Liver (tissue), 9 donors: ENCODE results near the gene LRP11. TPM values are rescaled to one million over a fixed set of nuclear protein-coding genes. Genes with fewer than 3 reads are reported as not detected.

Experiments
- DNase-seq: peaks from one replicate; pipeline ENCODE4 v3.0.0-alpha.2; 2017; ENCODE audit warnings: low spot score
- H3K27ac ChIP-seq, 2 donors: one replicate each; pipeline ENCODE4 v1.7.0; 2013; ENCODE audit warnings: inconsistent platforms in 2 of 2, low read length in 2 of 2, control low read depth in 1 of 2, low read depth in 1 of 2, mild to moderate bottlenecking in 1 of 2
- H3K27me3 ChIP-seq, 4 donors: one replicate each; pipeline versions ENCODE4 v1.6.1 to v1.7.0; 2013; ENCODE audit warnings: low read length in 3 of 4, inconsistent platforms in 1 of 4, mild to moderate bottlenecking in 1 of 4, moderate library complexity in 1 of 4; ENCODE audit not compliant: control insufficient read depth in 4 of 4, insufficient read depth in 4 of 4
- H3K36me3 ChIP-seq, 4 donors: one replicate each; pipeline versions ENCODE4 v1.6.1 to v1.7.0; 2013; ENCODE audit warnings: low read length in 3 of 4, mild to moderate bottlenecking in 3 of 4, low read depth in 1 of 4, moderate library complexity in 1 of 4; ENCODE audit not compliant: control insufficient read depth in 4 of 4, insufficient read depth in 3 of 4
- H3K4me1 ChIP-seq, 4 donors: one replicate each; pipeline versions ENCODE4 v1.6.1 to v1.7.0; 2013; ENCODE audit warnings: low read length in 3 of 4, mild to moderate bottlenecking in 3 of 4, moderate library complexity in 1 of 4; ENCODE audit not compliant: control insufficient read depth in 4 of 4, insufficient read depth in 4 of 4
- H3K4me3 ChIP-seq, 3 donors: one replicate each; pipeline versions ENCODE4 v1.6.1 to v1.7.0; 2013; ENCODE audit warnings: low read length in 3 of 3, control low read depth in 1 of 3, low read depth in 1 of 3, mild to moderate bottlenecking in 1 of 3
- H3K9ac ChIP-seq, 2 donors: one replicate each; pipeline ENCODE4 v1.7.0; 2013; ENCODE audit warnings: low read length in 2 of 2, mild to moderate bottlenecking in 2 of 2, moderate library complexity in 2 of 2, control low read depth in 1 of 2, low read depth in 1 of 2
- H3K9me3 ChIP-seq, 4 donors: one replicate each; pipeline versions ENCODE4 v1.6.1 to v1.7.0; 2013; ENCODE audit warnings: low read length in 3 of 4; ENCODE audit not compliant: control insufficient read depth in 4 of 4
- EGR1 ChIP-seq, 2 donors: IDR thresholded peaks; 2 replicates each; pipeline ENCODE4 v1.6.1; 2016 to 2018; ENCODE audit warnings: antibody characterized with exemption in 2 of 2, low read depth in 2 of 2
- FOXA1 ChIP-seq: IDR thresholded peaks from 2 replicates; pipeline ENCODE4 v1.6.1; 2016; ENCODE audit warnings: antibody characterized with exemption
- FOXA2 ChIP-seq: IDR thresholded peaks from 2 replicates; pipeline ENCODE4 v1.6.1; 2016; ENCODE audit warnings: antibody characterized with exemption
- GABPA ChIP-seq, 2 donors: IDR thresholded peaks in 1 of 2; conservative IDR thresholded peaks in 1 of 2; 2 replicates each; pipeline ENCODE4 v1.6.1; 2016; ENCODE audit warnings: antibody characterized with exemption in 2 of 2, mild to moderate bottlenecking in 1 of 2, moderate library complexity in 1 of 2
- HNF4A ChIP-seq, 2 donors: conservative IDR thresholded peaks; 2 replicates each; pipeline ENCODE4 v1.6.1; 2016; ENCODE audit warnings: antibody characterized with exemption in 2 of 2, mild to moderate bottlenecking in 2 of 2
- HNF4G ChIP-seq: IDR thresholded peaks from 2 replicates; pipeline ENCODE4 v1.6.1; 2016; ENCODE audit warnings: antibody characterized with exemption
- JUND ChIP-seq, 2 donors: IDR thresholded peaks; 2 replicates each; pipeline ENCODE4 v1.6.1; 2016; ENCODE audit warnings: antibody characterized with exemption in 2 of 2
- NR2F2 ChIP-seq: IDR thresholded peaks from 2 replicates; pipeline ENCODE4 v1.6.1; 2016; ENCODE audit warnings: antibody characterized with exemption
- RAD21 ChIP-seq, 2 donors: IDR thresholded peaks; 2 replicates each; pipeline ENCODE4 v1.6.1; 2016; ENCODE audit warnings: antibody characterized with exemption in 2 of 2, mild to moderate bottlenecking in 2 of 2
- RXRA ChIP-seq, 2 donors: IDR thresholded peaks; 2 replicates each; pipeline ENCODE4 v1.6.1; 2017 to 2018; ENCODE audit warnings: antibody characterized with exemption in 2 of 2, mild to moderate bottlenecking in 1 of 2
- SP1 ChIP-seq: IDR thresholded peaks from 2 replicates; pipeline ENCODE4 v1.6.1; 2018; ENCODE audit warnings: antibody characterized with exemption, mild to moderate bottlenecking
- TAF1 ChIP-seq: conservative IDR thresholded peaks from 2 replicates; pipeline ENCODE4 v1.6.1; 2016; ENCODE audit warnings: antibody characterized with exemption, mild to moderate bottlenecking
- YY1 ChIP-seq: IDR thresholded peaks from 2 replicates; pipeline ENCODE4 v1.6.1; 2016; ENCODE audit warnings: antibody characterized with exemption, mild to moderate bottlenecking
- WGBS: extraction: QIAGEN DNeasy Blood & Tissue Kit; methylation state at CpG from one replicate; pipeline ENCODE4 v1.1.7; 2013; 5-methylcytosine and 5-hydroxymethylcytosine counted together
- polyA plus RNA-seq, 2 donors: library from polyadenylated mRNA; stranded (reverse) in 1 of 2; unstranded in 1 of 2; fragments of 200-250 nt in 1 of 2; fragments of >200 nt in 1 of 2; fragmentation: Nextera tagmentation in 1 of 2; extraction: Ambion mirVana in 1 of 2; gene quantifications; one replicate each; pipeline versions ENCODE4 v1.2.1 to v1.2.3, GENCODE V29; 2013 to 2015
- total RNA-seq, 2 donors: library from RNA; depleted of rRNA; stranded (reverse); fragments of >200 nt; gene quantifications; one replicate each; pipeline ENCODE4 v1.2.3, GENCODE V29; 2014
- TF ChIP-seq, protein P1 (sequence below): IDR thresholded peaks from 2 replicates; pipeline ENCODE4 v1.6.1; 2016; ENCODE audit warnings: antibody characterized with exemption, mild to moderate bottlenecking
- TF ChIP-seq, protein P2 (sequence below): IDR thresholded peaks from 2 replicates; pipeline ENCODE4 v1.6.1; 2016; ENCODE audit warnings: antibody characterized with exemption
- TF ChIP-seq, protein P3 (sequence below): IDR thresholded peaks from 2 replicates; pipeline ENCODE4 v1.6.1; 2016; ENCODE audit warnings: antibody characterized with exemption
- TF ChIP-seq, protein P4 (sequence below): fragments of 150-350 bp; IDR thresholded peaks from 2 replicates; pipeline ENCODE4 v1.5.1; 2017; ENCODE audit warnings: improper control_type of control experiment, low read depth, low read length; ENCODE audit not compliant: missing input control
- TF ChIP-seq, protein P5 (sequence below): IDR thresholded peaks from 2 replicates; pipeline ENCODE4 v1.6.1; 2016; ENCODE audit warnings: antibody characterized with exemption
- donor health status: healthy.
- donor health status: healthy.
- donor health status: healthy.
- donor health status: healthy.
- donor health status: healthy.

Gene LRP11
- total and polyA plus RNA-seq, 4 donors: 3.4 to 13.3 (median 6.0) TPM

DNA sequence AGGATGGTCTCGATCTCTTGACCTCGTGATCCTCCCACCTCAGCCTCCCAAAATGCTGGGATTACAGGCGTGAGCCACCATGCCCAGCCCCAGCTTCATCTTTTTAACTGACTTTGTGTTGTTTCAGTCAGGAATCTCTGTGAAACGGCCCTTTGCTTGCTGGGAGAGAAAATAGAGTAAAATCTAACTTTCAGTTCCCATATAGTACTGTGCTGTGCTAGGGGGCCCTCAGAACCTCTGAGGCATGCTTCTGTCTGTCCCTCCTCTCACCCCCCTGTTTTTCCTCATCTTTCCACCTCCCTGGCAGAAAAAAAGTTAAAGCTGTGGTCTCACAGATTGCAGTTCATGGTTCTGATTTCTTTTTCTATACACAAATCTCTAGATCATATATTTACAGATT lies 48.4 kb downstream of the LRP11 start (continued):
- TF ChIP-seq, protein P1, sequence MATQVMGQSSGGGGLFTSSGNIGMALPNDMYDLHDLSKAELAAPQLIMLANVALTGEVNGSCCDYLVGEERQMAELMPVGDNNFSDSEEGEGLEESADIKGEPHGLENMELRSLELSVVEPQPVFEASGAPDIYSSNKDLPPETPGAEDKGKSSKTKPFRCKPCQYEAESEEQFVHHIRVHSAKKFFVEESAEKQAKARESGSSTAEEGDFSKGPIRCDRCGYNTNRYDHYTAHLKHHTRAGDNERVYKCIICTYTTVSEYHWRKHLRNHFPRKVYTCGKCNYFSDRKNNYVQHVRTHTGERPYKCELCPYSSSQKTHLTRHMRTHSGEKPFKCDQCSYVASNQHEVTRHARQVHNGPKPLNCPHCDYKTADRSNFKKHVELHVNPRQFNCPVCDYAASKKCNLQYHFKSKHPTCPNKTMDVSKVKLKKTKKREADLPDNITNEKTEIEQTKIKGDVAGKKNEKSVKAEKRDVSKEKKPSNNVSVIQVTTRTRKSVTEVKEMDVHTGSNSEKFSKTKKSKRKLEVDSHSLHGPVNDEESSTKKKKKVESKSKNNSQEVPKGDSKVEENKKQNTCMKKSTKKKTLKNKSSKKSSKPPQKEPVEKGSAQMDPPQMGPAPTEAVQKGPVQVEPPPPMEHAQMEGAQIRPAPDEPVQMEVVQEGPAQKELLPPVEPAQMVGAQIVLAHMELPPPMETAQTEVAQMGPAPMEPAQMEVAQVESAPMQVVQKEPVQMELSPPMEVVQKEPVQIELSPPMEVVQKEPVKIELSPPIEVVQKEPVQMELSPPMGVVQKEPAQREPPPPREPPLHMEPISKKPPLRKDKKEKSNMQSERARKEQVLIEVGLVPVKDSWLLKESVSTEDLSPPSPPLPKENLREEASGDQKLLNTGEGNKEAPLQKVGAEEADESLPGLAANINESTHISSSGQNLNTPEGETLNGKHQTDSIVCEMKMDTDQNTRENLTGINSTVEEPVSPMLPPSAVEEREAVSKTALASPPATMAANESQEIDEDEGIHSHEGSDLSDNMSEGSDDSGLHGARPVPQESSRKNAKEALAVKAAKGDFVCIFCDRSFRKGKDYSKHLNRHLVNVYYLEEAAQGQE: no peak
- TF ChIP-seq FOXA1 (no peak), NR2F2 (no peak), GABPA (IDR thresholded peaks at IDR 0.05 in 1 of 2, conservative IDR thresholded peaks at IDR 0.05 in 1 of 2) (no peak), YY1 (no peak), FOXA2 (no peak), HNF4A (conservative IDR thresholded peaks at IDR 0.05) (no peak), RXRA (IDR thresholded peaks at IDR 0.05) (no peak), HNF4G (no peak), JUND (IDR thresholded peaks at IDR 0.05) (no peak)

DNA sequence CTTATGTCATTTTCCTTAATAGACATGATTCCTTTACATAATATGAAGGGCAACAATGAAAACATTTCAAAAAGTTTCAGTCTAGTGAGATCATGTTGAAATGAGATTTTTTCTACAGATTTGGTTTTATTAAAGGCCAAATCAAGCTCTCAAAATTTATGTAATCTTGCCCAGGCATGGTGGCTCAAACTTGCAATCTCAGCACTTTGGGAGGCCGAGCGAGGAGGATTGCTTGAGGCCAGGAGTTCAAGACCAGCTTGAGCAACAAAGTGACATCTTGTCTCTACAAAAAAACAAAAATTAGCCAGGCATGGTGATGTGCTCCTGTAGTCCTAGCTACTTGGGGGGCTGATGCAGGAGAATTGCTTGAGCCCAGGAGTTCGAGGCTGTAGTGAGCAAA lies 50.8 kb downstream of the LRP11 start:
- DNase-seq: no peak
- no peaks in the 10 kb centered on the region for H3K9me3 ChIP-seq
- H3K9ac ChIP-seq: no peak overlapping the region
- peaks cover 0 to 13% (median 11%) of the 10 kb centered on the region in 4 donors for H3K36me3 ChIP-seq
- no peak overlapping the region for H3K4me3 ChIP-seq
- H3K4me1 ChIP-seq: no peaks in the 10 kb centered on the region
- no peak overlapping the region for H3K27ac ChIP-seq
- 96% methylated on average over 3 of the region's 3 CpGs for WGBS
- TF ChIP-seq, protein P1: no peak
- TF ChIP-seq TAF1 (no peak), NR2F2 (no peak), HNF4G (no peak), RAD21 (IDR thresholded peaks at IDR 0.05) (no peak), HNF4A (conservative IDR thresholded peaks at IDR 0.05) (no peak), GABPA (IDR thresholded peaks at IDR 0.05 in 1 of 2, conservative IDR thresholded peaks at IDR 0.05 in 1 of 2) (no peak), FOXA1 (no peak), EGR1 (IDR thresholded peaks at IDR 0.05; ENCODE audit: low read depth in 2 of 2) (no peak), FOXA2 (no peak), YY1 (no peak), JUND (IDR thresholded peaks at IDR 0.05) (no peak), RXRA (IDR thresholded peaks at IDR 0.05) (no peak), SP1 (no peak)
- TF ChIP-seq, protein P2, sequence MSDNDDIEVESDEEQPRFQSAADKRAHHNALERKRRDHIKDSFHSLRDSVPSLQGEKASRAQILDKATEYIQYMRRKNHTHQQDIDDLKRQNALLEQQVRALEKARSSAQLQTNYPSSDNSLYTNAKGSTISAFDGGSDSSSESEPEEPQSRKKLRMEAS: no peak
- TF ChIP-seq, protein P3, sequence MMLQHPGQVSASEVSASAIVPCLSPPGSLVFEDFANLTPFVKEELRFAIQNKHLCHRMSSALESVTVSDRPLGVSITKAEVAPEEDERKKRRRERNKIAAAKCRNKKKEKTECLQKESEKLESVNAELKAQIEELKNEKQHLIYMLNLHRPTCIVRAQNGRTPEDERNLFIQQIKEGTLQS: no peak
- TF ChIP-seq, protein P4, sequence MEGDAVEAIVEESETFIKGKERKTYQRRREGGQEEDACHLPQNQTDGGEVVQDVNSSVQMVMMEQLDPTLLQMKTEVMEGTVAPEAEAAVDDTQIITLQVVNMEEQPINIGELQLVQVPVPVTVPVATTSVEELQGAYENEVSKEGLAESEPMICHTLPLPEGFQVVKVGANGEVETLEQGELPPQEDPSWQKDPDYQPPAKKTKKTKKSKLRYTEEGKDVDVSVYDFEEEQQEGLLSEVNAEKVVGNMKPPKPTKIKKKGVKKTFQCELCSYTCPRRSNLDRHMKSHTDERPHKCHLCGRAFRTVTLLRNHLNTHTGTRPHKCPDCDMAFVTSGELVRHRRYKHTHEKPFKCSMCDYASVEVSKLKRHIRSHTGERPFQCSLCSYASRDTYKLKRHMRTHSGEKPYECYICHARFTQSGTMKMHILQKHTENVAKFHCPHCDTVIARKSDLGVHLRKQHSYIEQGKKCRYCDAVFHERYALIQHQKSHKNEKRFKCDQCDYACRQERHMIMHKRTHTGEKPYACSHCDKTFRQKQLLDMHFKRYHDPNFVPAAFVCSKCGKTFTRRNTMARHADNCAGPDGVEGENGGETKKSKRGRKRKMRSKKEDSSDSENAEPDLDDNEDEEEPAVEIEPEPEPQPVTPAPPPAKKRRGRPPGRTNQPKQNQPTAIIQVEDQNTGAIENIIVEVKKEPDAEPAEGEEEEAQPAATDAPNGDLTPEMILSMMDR: no peak
- TF ChIP-seq, protein P5, sequence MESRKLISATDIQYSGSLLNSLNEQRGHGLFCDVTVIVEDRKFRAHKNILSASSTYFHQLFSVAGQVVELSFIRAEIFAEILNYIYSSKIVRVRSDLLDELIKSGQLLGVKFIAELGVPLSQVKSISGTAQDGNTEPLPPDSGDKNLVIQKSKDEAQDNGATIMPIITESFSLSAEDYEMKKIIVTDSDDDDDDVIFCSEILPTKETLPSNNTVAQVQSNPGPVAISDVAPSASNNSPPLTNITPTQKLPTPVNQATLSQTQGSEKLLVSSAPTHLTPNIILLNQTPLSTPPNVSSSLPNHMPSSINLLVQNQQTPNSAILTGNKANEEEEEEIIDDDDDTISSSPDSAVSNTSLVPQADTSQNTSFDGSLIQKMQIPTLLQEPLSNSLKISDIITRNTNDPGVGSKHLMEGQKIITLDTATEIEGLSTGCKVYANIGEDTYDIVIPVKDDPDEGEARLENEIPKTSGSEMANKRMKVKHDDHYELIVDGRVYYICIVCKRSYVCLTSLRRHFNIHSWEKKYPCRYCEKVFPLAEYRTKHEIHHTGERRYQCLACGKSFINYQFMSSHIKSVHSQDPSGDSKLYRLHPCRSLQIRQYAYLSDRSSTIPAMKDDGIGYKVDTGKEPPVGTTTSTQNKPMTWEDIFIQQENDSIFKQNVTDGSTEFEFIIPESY: no peak
- H3K27me3 ChIP-seq: no peaks in the 10 kb centered on the region
